B cell (primary cell): ENCODE measurements around the gene IFNA17.
"Not testable (repeated sequence)": the region's sequence is repeated elsewhere in the genome, so short reads cannot be mapped to it uniquely, and the experiment has no call there.

Experiments used
- EZH2 ChIP-seq: IDR thresholded peaks from 2 replicates; pipeline ENCODE4 v1.6.1; 2012; ENCODE audit warnings: borderline replicate concordance, low read depth, mild to moderate bottlenecking, moderate library complexity, low read length; ENCODE audit not compliant: insufficient read depth, poor library complexity, severe bottlenecking
- TF ChIP-seq, protein P1 (sequence below): fragments of 200-600 bp; IDR thresholded peaks from one replicate; pipeline ENCODE4 v1.8.0; 2022; ENCODE audit warnings: antibody characterized with exemption, mild to moderate bottlenecking

DNA sequence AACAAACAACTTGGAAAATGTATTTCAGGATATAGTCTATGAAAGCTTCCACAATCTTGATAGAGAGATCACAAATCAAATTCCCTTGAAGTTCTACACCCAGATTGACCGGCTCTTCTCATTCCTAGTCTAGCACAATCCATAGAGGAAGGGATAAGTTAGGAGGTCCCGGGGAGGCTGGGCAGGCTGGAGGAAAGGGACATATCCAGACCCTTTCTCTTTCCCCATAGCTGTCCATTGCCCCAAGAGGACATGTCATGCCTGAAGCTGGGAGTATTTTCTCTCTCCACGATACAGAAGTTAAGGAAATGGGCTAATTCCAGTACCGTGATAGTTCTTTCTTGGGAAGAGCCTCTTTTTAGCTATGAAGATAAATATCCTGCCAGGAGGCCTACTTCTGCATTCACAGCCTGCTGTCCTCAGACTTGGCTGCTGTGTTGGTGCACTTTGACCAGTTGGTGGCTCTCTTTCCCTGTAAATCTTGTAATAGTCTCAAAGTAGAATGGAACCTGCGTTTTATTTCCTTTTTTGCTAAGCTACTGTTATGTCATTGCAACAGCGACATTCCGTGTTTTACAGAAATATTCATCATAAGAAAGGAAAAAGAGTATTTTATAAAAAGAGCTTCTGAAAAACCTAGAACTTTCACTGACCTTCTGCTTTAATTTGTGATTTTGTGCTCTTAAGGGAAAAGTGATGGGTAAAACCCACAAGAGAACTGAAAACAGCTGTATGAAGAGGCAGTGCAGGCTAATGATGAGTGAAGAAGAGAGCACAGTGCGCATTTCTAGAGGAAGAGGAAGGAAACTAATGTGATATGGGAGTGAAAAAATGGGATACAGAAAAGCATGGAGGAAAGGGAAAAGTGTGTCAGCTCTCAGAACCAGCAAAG is 7.7 kb upstream of the IFNA17 start:
- TF ChIP-seq, protein P1, sequence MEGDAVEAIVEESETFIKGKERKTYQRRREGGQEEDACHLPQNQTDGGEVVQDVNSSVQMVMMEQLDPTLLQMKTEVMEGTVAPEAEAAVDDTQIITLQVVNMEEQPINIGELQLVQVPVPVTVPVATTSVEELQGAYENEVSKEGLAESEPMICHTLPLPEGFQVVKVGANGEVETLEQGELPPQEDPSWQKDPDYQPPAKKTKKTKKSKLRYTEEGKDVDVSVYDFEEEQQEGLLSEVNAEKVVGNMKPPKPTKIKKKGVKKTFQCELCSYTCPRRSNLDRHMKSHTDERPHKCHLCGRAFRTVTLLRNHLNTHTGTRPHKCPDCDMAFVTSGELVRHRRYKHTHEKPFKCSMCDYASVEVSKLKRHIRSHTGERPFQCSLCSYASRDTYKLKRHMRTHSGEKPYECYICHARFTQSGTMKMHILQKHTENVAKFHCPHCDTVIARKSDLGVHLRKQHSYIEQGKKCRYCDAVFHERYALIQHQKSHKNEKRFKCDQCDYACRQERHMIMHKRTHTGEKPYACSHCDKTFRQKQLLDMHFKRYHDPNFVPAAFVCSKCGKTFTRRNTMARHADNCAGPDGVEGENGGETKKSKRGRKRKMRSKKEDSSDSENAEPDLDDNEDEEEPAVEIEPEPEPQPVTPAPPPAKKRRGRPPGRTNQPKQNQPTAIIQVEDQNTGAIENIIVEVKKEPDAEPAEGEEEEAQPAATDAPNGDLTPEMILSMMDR = peak; percentile 64
- TF ChIP-seq EZH2 = not testable (repeated sequence)
